ENCODE measurements around the gene TAAR2.

DNA sequence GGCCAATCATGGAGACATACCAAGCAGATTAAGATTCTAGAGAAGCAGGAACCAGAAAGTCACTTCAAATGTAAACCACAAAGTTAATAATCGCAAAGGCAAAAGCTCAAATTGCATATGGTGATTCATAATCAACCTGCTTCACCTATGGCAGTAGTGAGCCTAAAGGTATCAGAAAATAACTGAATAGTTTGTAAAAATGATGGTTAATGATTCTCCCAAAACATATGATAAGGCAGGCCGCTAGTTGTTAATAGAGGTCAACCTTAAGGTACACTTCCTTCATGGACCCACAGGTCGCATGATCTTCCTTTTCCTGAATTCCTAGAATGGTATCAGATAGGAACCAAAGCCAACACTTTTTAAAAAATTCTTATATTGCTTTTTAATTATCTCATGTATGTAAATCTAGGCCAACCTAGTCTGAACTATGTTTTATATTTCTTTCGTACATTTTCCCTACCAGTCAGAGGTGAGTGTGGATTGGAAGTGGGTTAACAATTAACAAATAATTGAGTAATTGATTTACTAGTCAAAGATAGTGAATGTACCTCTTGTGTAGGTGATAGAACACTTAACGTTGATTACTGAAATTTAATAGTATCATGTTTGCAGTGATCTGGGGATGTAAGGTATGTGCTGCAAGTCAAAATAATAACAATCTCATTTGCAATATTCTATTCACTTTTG, 16.4 kb downstream of the TAAR2 start:
- TF ChIP-seq CTCF (IDR thresholded peaks at IDR 0.05): no peak
- no peak for TF ChIP-seq RFX5 (IDR thresholded peaks at IDR 0.05)
- TF ChIP-seq, protein P1, sequence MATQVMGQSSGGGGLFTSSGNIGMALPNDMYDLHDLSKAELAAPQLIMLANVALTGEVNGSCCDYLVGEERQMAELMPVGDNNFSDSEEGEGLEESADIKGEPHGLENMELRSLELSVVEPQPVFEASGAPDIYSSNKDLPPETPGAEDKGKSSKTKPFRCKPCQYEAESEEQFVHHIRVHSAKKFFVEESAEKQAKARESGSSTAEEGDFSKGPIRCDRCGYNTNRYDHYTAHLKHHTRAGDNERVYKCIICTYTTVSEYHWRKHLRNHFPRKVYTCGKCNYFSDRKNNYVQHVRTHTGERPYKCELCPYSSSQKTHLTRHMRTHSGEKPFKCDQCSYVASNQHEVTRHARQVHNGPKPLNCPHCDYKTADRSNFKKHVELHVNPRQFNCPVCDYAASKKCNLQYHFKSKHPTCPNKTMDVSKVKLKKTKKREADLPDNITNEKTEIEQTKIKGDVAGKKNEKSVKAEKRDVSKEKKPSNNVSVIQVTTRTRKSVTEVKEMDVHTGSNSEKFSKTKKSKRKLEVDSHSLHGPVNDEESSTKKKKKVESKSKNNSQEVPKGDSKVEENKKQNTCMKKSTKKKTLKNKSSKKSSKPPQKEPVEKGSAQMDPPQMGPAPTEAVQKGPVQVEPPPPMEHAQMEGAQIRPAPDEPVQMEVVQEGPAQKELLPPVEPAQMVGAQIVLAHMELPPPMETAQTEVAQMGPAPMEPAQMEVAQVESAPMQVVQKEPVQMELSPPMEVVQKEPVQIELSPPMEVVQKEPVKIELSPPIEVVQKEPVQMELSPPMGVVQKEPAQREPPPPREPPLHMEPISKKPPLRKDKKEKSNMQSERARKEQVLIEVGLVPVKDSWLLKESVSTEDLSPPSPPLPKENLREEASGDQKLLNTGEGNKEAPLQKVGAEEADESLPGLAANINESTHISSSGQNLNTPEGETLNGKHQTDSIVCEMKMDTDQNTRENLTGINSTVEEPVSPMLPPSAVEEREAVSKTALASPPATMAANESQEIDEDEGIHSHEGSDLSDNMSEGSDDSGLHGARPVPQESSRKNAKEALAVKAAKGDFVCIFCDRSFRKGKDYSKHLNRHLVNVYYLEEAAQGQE (IDR thresholded peaks at IDR 0.05): no peak
- TF ChIP-seq JUN (IDR thresholded peaks at IDR 0.05): no peak
- TF ChIP-seq EHF (CRISPR knock-in tag; IDR thresholded peaks at IDR 0.05): no peak

All from A549 (cell line).